Smooth muscle cell (in vitro differentiated cells): ENCODE results near the gene DYRK3. TPM values are rescaled to one million over a fixed set of nuclear protein-coding genes. Genes with fewer than 3 reads are reported as not detected.
A peak's percentile ranks its signal among the peaks of the same experiment; 100 is the strongest.

Experiments
- DNase-seq: peaks from one replicate; lab custom pipeline; 2025; ENCODE audit not compliant: unreplicated experiment; lab: John Stamatoyannopoulos, UW
- H2AFZ ChIP-seq: fragments of 200-600 bp; sonication (generic); 2 replicates; pipeline ENCODE4 v1.6.0; 2016; ENCODE audit warnings: antibody characterized with exemption, low read depth, mild to moderate bottlenecking
- H3F3A ChIP-seq: fragments of 200-600 bp; sonication (generic); 2 replicates; pipeline ENCODE4 v1.6.0; 2017; ENCODE audit warnings: antibody characterized with exemption, low read depth
- H3K27ac ChIP-seq: fragments of 200-600 bp; sonication (generic); 2 replicates; pipeline ENCODE4 v1.5.1; 2016; ENCODE audit warnings: low read depth, mild to moderate bottlenecking
- H3K27me3 ChIP-seq: fragments of 200-600 bp; sonication (generic); 2 replicates; pipeline ENCODE4 v1.6.1; 2016; ENCODE audit warnings: low read depth, mild to moderate bottlenecking
- H3K36me3 ChIP-seq: fragments of 200-600 bp; sonication (generic); 2 replicates; pipeline ENCODE4 v1.5.1; 2016; ENCODE audit warnings: low read depth
- H3K4me1 ChIP-seq: fragments of 200-600 bp; sonication (generic); 2 replicates; pipeline ENCODE4 v1.5.1; 2016; ENCODE audit warnings: low read depth
- H3K4me2 ChIP-seq: fragments of 200-600 bp; sonication (generic); 2 replicates; pipeline ENCODE4 v1.6.0; 2016; ENCODE audit warnings: mild to moderate bottlenecking
- H3K4me3 ChIP-seq: fragments of 200-600 bp; sonication (generic); 2 replicates; pipeline ENCODE4 v1.5.1; 2016; ENCODE audit warnings: mild to moderate bottlenecking
- H3K79me2 ChIP-seq: fragments of 200-600 bp; sonication (generic); 2 replicates; pipeline ENCODE4 v1.6.0; 2016; ENCODE audit warnings: low read depth, mild to moderate bottlenecking
- H3K9ac ChIP-seq: fragments of 200-600 bp; sonication (generic); 2 replicates; pipeline ENCODE4 v1.6.0; 2016; ENCODE audit warnings: low read depth
- H3K9me3 ChIP-seq: fragments of 200-600 bp; sonication (generic); replicated peaks from 2 replicates; pipeline ENCODE4 v1.5.1; 2016; ENCODE audit warnings: low read depth
- H4K20me1 ChIP-seq: fragments of 200-600 bp; sonication (generic); 2 replicates; pipeline ENCODE4 v1.6.0; 2016; ENCODE audit warnings: low read depth
- WGBS: methylation state at CpG from one replicate; pipeline ENCODE4 v1.1.7; 2016; ENCODE audit warnings: low lambda C conversion rate; 5-methylcytosine and 5-hydroxymethylcytosine counted together
- polyA plus RNA-seq: library from polyadenylated mRNA; unstranded; fragments of >200 nt; fragmentation: Nextera tagmentation; extraction: Ambion mirVana; gene quantifications from 2 replicates; pipeline ENCODE4 v1.2.1, GENCODE V29; 2016
- total RNA-seq: library from RNA; depleted of rRNA; stranded (reverse); fragments of >200 nt; gene quantifications from 2 replicates; pipeline ENCODE4 v1.2.3, GENCODE V29; 2014
- TF ChIP-seq, protein P1 (sequence below): fragments of 200-600 bp; sonication (generic); IDR thresholded peaks from 2 replicates; pipeline ENCODE4 v1.5.1; 2017; ENCODE audit warnings: borderline replicate concordance, mild to moderate bottlenecking, antibody characterized with exemption; ENCODE audit not compliant: insufficient read depth, poor library complexity, severe bottlenecking

The DYRK3 gene
- total and polyA plus RNA-seq, 2 experiments from 2014 or later = 11.1 to 13.7 TPM

DNA sequence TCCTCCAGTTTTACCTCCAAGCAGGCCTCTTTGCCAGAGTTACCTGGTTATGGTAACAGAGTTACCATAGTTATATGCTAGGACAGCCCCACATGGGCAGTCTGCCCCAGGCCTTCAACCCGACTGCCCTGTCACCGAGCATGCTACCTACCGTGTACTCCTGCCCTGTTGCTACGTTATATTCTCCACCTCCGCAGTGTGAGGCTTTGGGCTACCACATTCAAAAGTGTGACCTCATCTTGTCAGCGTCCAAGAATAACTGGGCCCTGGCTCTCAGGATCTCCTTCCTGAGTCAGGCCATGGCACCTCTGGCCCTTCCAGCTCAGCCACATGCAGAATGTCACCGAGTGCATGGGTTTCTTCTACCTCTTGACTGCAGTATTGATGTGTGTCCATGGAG, 58.3 kb downstream of the DYRK3 start:
- H3K36me3 ChIP-seq = no peaks in the 10 kb centered on the region
- TF ChIP-seq, protein P1, sequence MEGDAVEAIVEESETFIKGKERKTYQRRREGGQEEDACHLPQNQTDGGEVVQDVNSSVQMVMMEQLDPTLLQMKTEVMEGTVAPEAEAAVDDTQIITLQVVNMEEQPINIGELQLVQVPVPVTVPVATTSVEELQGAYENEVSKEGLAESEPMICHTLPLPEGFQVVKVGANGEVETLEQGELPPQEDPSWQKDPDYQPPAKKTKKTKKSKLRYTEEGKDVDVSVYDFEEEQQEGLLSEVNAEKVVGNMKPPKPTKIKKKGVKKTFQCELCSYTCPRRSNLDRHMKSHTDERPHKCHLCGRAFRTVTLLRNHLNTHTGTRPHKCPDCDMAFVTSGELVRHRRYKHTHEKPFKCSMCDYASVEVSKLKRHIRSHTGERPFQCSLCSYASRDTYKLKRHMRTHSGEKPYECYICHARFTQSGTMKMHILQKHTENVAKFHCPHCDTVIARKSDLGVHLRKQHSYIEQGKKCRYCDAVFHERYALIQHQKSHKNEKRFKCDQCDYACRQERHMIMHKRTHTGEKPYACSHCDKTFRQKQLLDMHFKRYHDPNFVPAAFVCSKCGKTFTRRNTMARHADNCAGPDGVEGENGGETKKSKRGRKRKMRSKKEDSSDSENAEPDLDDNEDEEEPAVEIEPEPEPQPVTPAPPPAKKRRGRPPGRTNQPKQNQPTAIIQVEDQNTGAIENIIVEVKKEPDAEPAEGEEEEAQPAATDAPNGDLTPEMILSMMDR = no peak
- H4K20me1 ChIP-seq = peaks cover 100% of the 10 kb centered on the region
- no peak for DNase-seq
- peak overlapping the region; percentile 66 for H3K4me2 ChIP-seq
- H3K9me3 ChIP-seq = no peaks in the 10 kb centered on the region
- no peak overlapping the region for H2AFZ ChIP-seq
- WGBS = 76% methylated on average over 7 of the region's 7 CpGs
- H3K27me3 ChIP-seq = no peaks in the 10 kb centered on the region
- no peak overlapping the region for H3K4me3 ChIP-seq
- H3K79me2 ChIP-seq = peaks cover 99% of the 10 kb centered on the region
- H3K4me1 ChIP-seq = peaks cover 15% of the 10 kb centered on the region
- peaks cover 8% of the 10 kb centered on the region for H3F3A ChIP-seq
- peak overlapping the region; percentile 75 for H3K27ac ChIP-seq
- peak overlapping the region; percentile 31 for H3K9ac ChIP-seq

DNA sequence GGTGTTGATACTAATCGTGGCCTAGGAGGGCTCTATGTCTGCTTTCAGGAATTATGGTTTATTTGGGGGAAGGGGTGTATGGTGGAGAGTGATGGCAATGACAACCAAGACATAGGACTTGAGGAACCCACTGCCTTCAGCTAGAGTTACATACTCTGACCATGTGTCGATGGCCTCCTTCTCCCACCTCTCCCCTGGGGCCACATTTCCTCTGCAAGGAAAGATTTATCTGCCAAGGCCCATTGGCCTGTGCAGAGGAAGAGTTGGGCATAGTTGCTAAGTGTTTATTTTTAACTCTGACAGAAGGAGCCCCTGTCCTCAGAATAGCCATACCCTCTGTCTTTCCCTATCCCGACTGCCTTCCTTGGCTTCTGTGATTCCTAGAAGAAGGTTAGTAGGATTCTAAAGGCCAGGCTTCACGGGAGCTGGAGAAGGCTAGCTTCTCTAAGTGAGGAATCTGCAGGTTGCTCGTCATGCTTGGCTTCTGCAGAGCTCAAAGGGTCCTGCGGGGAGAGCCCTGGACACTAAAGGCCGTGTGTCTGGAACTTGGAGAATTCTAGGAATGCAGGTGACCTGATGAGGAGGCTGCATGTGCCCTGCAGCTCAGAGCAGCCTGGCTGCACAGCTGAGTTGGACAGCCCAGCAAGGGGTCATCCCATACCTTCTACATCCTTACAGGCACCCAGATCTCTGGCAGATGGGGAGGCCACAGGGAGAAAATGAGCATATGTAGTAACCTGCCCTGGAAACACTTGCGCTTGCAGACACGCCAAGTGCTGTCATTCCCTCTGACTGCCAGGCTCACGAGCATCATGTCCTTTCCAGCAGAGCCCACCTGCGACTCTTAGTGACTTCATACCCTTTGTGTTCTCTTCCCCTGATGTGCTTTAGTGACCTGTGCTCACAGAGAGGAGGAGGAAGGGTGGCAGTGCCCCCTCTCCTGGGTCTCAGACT, 59.1 kb downstream of the DYRK3 start:
- Histone ChIP-seq H3K79me2 (peaks cover 99% of the 10 kb centered on the region), H3K4me2 (peak overlapping the region; percentile 41), H3K27me3 (no peaks in the 10 kb centered on the region), H3K4me3 (no peak overlapping the region), H4K20me1 (peaks cover 100% of the 10 kb centered on the region), H3F3A (peaks cover 8% of the 10 kb centered on the region), H3K9ac (no peak overlapping the region), H3K9me3 (no peaks in the 10 kb centered on the region), H3K4me1 (peaks cover 11% of the 10 kb centered on the region), H3K27ac (peak overlapping the region; percentile 10), H3K36me3 (no peaks in the 10 kb centered on the region), H2AFZ (no peak overlapping the region)
- TF ChIP-seq, protein P1 = no peak
- WGBS = 63% methylated on average over 11 of the region's 11 CpGs
- no peak for DNase-seq

DNA sequence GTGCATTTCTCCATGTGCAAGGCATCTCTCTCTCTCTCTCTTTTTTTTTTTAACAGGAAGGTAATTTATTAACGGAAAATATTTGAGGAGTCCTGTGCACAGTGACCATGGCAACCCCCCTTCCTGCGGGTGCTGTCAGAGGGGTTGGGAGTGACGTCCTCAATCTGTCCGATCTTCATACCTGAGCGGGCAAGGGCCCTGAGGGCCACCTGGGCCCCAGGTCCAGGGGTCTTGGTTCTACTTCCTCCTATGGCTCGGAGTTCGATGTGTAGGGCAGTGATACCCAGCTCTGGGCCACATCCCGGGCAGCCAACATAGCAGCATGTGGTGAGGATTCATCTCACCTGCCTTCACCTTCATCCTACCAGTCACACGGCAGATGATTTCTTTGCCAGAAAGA, 60.4 kb downstream of the DYRK3 start:
- TF ChIP-seq, protein P1 = no peak
- DNase-seq = no peak
- 97% methylated on average over 9 of the region's 9 CpGs for WGBS
- no peak overlapping the region for H3K9ac ChIP-seq
- peaks cover 6% of the 10 kb centered on the region for H3K4me1 ChIP-seq
- no peak overlapping the region for H3K4me2 ChIP-seq
- peaks cover 99% of the 10 kb centered on the region for H3K79me2 ChIP-seq
- H3K4me3 ChIP-seq = no peak overlapping the region
- H3K27me3 ChIP-seq = no peaks in the 10 kb centered on the region
- no peak overlapping the region for H2AFZ ChIP-seq
- no peaks in the 10 kb centered on the region for H3K9me3 ChIP-seq
- H3K27ac ChIP-seq = no peak overlapping the region
- H4K20me1 ChIP-seq = peaks cover 100% of the 10 kb centered on the region
- no peaks in the 10 kb centered on the region for H3K36me3 ChIP-seq
- peaks cover 8% of the 10 kb centered on the region for H3F3A ChIP-seq
